Stimulated activated CD4-positive, alpha-beta T cell treated with anti-CD3 and anti-CD28 coated beads, Interleukin-1b, Interleukin-23, amount 100 ng/mL, for 1 hour (primary cell): Measurements from ENCODE around the gene ADAM12.
"Not testable (repeated sequence)": the region's sequence is repeated elsewhere in the genome, so short reads cannot be mapped to it uniquely, and the experiment has no call there.

Source experiments
- DNase-seq, 2 donors: peaks; one replicate each; pipeline ENCODE4 v3.0.0-alpha.2; 2020; ENCODE audit warnings: low read depth in 2 of 2

The ADAM12 gene

GRCh38 chr10:126179637-126180036, 208.6 kb downstream of the ADAM12 start:
- DNase-seq: no peak

DNA sequence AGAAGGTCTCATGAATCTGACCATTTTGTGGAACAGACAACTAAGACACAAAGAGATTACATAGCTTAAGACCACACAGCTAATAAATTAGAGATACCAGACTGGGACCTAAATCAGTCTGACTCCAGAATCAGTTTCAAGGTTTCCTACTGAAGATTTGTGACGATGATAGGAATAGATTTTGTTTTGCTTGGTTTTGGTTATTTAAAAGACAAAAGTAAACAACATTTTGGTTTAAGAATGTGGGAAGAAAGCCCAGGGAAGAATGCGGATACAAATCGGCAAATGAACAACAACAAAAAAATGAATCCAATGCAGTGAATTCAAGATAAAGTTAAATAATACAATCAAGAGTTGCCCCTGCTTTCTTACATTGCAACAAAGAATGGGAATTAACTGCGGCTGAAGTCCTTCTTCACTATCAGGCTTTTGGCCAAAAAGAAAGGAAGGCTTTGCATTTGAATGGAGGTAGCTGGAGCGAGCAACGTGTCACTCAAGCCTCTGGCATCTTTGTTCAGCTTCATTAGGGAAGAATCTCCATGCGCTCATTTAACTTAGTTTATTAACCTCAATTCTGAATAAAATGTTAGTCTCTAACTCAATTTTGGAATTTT, 210.8 kb downstream of the ADAM12 start:
- DNase-seq: no peak

DNA sequence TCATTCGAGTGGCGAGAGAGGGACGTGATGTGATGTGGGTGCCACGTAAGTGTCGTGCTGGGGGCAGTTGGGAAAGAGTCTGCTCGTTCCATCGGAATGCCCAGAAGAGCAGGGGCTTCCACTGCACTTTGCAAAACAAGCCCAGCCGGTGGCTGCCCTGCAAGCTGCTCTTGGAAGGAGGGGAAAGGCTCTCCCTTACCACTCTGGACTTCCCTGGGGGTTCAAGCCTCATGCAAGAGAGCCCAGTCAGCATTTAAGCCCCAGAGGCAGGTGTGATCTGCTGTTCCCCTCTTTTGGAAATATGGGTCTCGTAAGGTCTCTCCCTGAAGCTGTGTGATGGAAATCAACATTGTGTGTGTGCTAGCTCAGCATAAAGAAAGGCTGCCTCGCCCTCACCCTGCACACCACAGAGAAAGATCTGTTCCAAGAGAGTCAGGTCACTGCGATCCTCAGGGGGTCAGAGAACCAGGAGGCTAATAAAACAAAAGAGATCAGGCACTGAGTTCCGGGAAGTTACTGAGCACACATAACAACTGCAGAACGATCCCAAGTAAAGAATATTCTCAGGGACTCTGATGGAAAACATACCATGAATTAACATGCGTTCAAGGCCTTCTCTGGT, 212.5 kb downstream of the ADAM12 start:
- DNase-seq: no peak

DNA sequence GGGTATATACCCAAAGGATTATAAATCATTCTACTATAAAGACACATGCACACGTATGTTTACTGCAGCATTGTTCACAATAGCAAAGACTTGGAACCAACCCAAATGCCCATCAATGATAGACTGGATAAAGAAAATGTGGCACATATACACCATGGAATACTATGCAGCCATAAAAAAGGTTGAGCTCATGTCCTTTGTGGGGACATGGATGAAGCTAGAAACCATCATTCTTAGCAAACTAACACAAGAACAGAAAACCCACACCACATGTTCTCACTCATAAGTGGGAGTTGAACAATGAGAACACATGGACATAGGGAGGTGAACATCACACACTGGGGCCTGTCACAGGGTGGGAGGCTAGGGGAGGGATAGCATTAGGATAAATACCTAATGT, 215.5 kb downstream of the ADAM12 start:
- DNase-seq: not testable (repeated sequence)

GRCh38 chr10:126171555-126171954, 216.7 kb downstream of the ADAM12 start:
- no peak for DNase-seq

GRCh38 chr10:126170776-126171175, 217.5 kb downstream of the ADAM12 start:
- no peak for DNase-seq

DNA sequence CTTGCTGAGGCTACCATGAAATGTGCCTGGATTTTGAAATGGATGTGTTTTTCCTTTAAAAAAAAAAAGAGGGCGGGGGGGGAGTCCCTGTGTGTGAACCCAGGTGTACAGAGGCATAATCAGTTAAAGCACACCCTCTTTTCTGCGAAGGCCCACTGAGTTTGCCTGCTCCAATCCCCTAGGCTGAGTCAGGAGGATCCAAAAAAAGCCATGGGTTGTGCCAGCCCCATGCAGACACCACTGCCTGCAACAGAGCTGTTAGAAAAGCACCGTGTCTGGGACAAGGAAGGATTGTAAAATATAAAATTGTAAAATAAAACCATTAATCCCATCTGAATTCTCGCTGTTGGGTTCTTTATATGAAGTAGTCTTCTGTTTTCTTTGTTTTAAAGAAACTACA, 217.9 kb downstream of the ADAM12 start:
- DNase-seq: no peak

- DNase-seq: no peak
Observed at GRCh38 chr10:126169899-126170298, 218.4 kb downstream of the ADAM12 start.

GRCh38 chr10:126166797-126167196, 221.5 kb downstream of the ADAM12 start:
- DNase-seq: no peak

DNA sequence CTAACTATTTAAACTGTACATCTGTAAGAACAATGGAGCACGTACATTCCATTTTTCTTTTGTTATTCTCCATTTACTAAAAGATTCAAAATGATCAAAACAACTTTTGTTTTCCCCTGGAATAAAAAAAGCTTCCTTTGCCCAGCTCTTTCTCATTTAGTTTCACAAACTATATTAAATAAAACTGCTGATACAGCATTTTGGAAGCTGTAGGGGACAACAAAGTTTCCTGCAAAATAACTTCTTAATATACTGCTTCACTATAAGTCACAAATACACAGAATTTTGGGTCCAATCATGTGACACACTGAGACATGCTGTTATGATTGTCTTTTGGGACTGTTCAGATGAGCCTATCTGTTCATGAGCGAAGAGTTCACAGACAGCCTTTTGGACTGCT, 222.4 kb downstream of the ADAM12 start:
- DNase-seq: no peak

DNA sequence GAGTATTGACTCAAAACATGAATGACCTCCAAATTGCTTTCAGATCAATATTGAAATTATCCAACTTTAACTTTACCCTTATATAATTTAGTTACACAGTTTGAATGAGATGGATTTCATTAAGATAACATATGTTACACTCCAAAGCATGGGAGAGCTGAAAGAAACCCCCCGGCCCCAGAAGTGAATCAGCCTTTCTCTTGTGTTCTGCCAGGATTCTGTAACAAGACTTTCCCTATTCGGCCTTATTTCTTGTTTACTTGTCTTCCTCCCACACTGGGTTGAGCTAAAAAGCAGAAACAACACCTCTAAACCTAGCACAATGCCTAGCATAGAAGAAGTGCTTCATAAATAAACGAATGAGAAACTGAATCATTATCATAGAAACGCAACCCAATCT, 224.8 kb downstream of the ADAM12 start:
- DNase-seq: no peak

DNA sequence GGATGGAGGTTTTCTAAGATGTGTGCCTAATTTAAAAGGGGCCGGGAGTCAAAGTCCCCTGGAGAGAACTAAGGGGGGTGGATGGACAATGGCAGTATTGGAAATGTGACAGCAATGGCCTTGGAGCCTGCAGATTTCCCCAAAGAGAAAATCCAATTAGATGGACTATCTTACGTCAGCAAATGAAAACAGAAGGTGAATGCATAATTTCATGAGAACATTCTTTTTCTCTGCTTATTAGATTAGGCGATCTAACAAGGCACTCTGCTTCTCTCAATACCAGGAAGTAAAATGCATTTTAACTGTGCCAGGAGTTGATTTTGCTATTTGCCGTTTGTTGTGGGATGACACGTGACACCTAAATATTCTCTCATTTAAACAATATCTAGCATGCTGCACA, 226.6 kb downstream of the ADAM12 start:
- no peak for DNase-seq

DNA sequence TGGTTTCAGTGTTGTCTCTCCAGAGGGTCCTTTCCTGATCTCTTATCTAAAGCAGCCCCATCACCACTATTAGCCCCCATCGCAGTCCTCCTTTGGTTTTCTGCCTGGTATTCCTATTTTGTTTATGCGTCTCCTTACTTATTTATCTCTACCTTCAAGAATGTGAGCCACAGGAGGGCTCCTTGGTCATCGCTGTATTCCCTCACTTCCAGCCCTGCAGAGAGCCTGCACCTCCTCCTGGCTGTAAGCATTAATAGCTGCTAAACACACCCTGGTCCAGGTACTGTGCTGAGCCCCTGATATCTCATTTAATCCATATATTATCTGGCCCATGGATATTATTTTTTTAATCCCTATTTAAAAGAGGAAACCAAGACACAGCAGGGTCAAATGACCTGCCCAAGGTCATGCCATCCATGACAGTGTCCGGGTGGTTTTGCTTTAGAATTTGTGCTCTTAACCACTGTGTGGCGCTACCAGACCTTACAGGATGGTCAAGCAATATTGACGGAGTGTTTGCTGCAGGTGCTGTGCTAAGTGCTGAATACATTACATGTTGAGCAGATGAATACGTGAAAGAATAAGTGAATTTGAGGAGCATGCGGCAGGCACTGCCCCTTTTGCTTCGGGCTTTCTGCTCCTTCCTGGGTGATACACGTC, 227.2 kb downstream of the ADAM12 start:
- no peak for DNase-seq

DNA sequence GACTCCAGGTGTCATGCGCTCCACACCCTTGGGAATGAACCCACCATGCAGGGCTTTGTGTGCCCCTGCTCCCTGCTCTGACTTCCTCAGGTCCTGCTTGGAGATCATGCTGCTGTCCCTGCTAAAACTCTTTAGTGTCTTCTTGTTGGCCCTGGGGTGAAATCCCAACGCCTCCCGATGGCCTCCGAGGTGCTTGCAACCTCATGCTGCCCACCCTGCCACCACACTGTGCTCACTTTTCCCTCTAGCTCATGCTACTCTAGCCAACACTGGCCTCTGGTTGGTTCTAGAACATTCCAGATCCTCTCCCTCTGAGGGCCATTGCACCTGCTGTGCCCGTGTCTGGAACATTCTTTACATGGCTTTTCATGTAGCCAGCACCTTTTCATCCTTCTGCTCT, 227.7 kb downstream of the ADAM12 start:
- no peak for DNase-seq

DNA sequence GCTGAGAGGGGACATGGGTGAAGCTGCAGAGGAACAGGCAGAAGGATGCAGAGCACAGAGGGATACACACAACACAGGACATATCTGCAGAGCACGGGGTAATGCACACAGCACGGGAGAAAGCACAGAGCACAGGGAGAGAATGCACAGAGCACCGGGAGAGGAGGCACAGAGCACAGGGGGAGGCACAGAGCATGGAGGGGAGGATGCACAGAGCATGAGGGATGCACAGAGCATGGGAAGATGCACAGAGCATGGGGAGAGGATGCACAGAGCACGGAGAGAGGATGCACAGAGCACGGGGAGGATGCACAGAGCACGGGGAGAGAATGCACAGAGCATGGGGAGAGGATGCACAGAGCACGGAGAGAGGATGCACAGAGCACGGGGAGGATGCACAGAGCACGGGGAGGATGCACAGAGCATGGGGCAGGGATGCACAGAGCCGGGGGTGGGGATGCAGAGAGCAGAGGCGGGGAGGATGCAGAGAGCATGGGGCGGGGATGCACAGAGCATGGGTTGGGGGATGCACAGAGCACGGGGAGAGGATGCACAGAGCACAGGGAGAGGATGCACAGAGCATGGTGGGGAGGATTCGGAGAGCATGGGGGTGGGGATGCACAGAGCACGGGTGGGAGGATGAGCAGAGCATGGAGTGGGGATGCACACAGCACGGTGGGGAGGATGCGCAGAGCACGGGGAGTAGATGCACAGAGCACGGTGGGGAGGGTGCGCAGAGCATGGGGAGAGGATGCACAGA, 230.0 kb downstream of the ADAM12 start:
- DNase-seq: no peak

- no peak for DNase-seq
Observed at GRCh38 chr10:126157189-126157588, 231.1 kb downstream of the ADAM12 start.

DNA sequence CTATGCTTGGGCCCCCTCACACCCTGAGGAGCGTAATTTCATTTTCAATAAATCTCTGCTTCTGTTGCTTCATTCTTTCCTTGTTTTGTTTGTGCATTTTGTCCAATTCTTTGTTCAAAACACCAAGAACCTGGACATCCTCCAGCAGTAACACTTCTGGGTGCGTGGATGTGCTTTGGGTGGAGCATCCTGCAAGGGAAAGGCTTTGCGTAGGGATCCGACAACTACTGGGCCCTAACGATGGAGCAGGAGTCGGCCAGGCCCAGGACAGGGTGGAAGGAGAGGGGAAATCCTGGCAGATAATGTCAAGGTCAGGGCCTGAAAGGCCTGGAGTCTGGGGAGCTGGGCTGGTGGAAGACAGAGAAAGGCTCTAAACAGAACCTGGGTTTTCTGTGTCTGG, 231.8 kb downstream of the ADAM12 start:
- no peak for DNase-seq

DNA sequence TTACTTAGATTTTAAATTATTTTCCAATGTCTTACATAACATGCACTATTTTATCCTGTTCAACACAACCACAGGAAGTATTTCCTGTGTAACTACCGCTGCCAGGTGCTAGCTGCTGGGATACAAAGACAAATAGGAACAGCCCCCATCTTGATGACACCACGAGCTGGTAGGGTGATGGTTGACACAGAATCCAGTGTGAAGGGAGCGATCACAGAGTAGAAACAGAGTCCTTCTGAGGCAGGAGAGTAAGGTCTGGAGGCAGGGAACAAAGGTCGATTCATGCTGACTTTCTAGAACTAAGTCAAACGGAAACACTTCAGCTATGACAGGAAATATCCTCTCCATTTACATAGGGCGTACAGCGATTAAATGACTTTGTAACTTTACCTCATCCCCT, 232.3 kb downstream of the ADAM12 start:
- no peak for DNase-seq

DNA sequence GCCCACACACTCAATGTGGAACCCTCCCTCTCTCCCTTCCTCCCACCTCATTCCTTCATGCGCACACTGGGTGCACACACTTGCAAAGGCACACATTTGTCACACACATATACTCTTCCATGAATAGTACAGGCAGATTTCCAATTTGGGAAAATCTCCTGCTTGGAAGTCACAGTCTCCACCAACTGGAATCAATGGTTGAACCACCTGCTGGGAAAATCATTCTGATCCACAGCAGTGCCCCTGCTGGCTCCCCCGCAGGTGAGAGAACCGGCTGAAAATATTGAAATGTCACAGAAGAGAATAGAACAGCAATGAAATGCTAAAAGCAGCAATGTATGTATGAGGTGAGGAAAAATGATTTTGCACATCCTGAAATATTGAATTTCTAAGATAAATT, 232.7 kb downstream of the ADAM12 start:
- no peak for DNase-seq

DNA sequence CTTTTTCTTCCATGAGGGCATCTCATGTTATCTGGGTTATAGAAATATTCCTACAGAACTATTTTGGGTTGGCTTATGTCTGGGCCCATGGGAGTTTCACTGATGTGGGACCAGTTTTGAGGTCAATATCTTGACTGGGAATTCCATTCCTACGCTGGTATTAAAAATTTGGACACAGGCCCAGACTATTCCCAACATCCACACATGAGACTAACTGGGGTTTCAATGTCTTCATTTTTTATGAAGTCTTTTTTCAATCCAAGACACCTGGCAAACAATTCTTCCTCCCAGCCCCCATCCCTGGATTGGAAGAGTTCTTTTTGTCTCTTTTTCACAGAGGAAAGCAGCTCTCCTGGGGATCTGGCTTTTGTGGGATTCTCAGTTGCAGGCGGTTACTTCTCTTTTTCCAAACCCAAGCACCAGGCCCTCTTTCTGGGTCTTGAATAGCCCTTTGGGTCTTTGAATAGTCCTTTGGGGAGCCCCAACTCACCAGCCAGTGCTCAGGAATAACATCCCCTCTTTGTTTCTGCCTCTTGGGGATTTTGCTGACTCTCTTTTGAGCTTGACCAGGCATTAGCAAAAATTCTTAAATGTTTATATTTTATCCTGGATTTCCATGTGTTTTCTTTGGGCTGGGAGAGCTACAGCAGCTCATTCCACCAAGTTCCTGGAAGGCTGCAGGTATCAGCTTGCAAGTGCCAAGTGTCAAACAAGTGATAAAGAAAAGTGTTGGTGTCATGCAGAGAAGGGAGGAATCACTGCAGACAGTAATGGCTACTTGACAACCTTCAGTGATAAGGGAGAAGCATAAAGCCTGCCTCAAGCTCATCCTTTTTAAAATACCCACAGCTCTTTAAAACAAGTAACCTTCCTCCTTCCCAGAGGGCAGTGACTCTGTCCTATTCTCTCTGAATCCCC, 234.3 kb downstream of the ADAM12 start:
- no peak for DNase-seq

DNA sequence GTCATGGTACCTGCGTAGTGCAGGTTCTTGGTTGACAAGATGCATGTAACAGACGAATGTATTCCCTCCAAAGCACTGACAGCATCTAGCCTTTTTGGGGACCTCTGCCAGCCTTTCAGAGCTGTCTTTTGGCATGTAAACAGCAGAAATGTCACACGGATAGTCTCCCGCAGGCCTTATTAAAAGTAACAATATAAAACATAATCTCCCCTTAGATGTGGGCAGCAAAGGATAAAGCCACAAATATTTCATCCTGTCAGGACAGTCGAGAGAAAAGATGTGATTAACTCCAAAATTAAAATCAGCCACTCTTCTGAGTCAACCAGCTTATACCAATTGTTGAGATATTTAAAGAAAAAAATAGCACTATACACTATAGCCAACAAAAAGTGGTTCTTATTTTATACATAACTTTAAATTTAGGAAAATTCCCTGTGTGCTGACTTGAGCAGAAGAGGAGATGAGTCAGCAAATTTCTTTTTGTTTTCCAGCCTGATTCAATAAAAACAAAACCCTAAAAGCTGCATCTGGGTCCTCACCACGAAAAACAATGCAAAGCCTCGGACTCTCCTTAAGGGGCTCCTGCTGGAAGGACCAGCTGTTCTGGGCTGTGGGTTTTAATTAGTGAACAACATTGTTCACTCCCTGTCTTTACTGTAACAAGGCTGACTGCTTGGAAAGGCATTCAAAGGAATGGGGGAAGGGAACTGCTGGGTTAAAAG, 240.2 kb downstream of the ADAM12 start:
- DNase-seq: no peak
